GM12878 (cell line): Measurements from ENCODE around the gene AXIN1. TPM values are rescaled to one million over a fixed set of nuclear protein-coding genes. Genes with fewer than 3 reads are reported as not detected.

Source experiments
- ATAC-seq: fragments of 200-7000 bp; cut with Tn5 transposase; 3 replicates; pipeline ENCODE4 v1.9.1; 2020; ENCODE audit warnings: mild to moderate bottlenecking, moderate library complexity
- BruUV-seq: library from RNA; stranded (reverse); fragments of 400-500 nt; replicated peaks from 2 replicates; lab custom pipeline; 2021; lab: Mats Ljungman, UMichigan
- CTCF ChIA-PET: fragments of 300-600 bp; sonication (Branson Sonifier 250); formaldehyde crosslinking; extraction: SDS; loops from one replicate; lab custom pipeline; 2021; ENCODE audit warnings: inconsistent platforms; lab: Yijun Ruan, JAX
- POLR2A ChIA-PET: fragments of 350-600 bp; formaldehyde crosslinking; extraction: SDS; loops from one replicate; lab custom pipeline; 2021; ENCODE audit warnings: inconsistent platforms; lab: Charles Lee
- RAD21 ChIA-PET: fragments of 300-600 bp; sonication (Branson Sonifier 250); formaldehyde crosslinking; loops from one replicate; lab custom pipeline; 2023; ENCODE audit warnings: antibody characterized with exemption; ENCODE audit not compliant: unreplicated experiment; lab: Charles Lee
- SMC1A ChIA-PET: fragments of 300-600 bp; sonication (Branson Sonifier 250); formaldehyde crosslinking; loops from one replicate; lab custom pipeline; 2023; ENCODE audit not compliant: unreplicated experiment, uncharacterized antibody; lab: Charles Lee
- DNase-seq: peaks from one replicate; pipeline ENCODE4 v3.0.0-alpha.2; 2011; ENCODE audit warnings: low read depth, low spot score
- FAIRE-seq: peaks from 3 replicates; lab custom pipeline; 2011; peaks lifted over from hg19 to GRCh38; lab: Jason Lieb, UNC
- H2AFZ ChIP-seq: 2 replicates; pipeline ENCODE4 v1.6.0; 2011; ENCODE audit warnings: low read depth, low read length, control low read depth; ENCODE audit not compliant: control insufficient read depth
- H3K27ac ChIP-seq: 2 replicates; pipeline ENCODE4 v1.5.1; 2011; ENCODE audit warnings: control low read depth; ENCODE audit not compliant: control insufficient read depth, insufficient read depth
- H3K27me3 ChIP-seq, 2 experiments: replicated peaks in 1 of 2; 2 replicates each; pipeline versions ENCODE4 v1.6.0 to v1.6.1; 2011; ENCODE audit warnings: low read length in 1 of 2; ENCODE audit not compliant: control insufficient read depth in 2 of 2, insufficient read depth in 2 of 2
- H3K36me3 ChIP-seq, 2 experiments: 2 replicates each; pipeline ENCODE4 v1.5.1; 2011; ENCODE audit warnings: low read length in 1 of 2; ENCODE audit not compliant: control insufficient read depth in 2 of 2, insufficient read depth in 2 of 2
- H3K4me1 ChIP-seq: 2 replicates; pipeline ENCODE4 v1.6.1; 2011; ENCODE audit warnings: mild to moderate bottlenecking, low read length, moderate library complexity, mixed read lengths; ENCODE audit not compliant: control insufficient read depth, insufficient read depth
- H3K4me2 ChIP-seq: 2 replicates; pipeline ENCODE4 v1.6.0; 2011; ENCODE audit warnings: control low read depth; ENCODE audit not compliant: control insufficient read depth, insufficient read depth
- H3K4me3 ChIP-seq: fragments of 200-600 bp; sonication (generic); 2 replicates; pipeline ENCODE4 v1.5.1; 2016
- H3K79me2 ChIP-seq: 2 replicates; pipeline ENCODE4 v1.6.0; 2011; ENCODE audit warnings: low read length; ENCODE audit not compliant: control insufficient read depth, insufficient read depth
- H3K9ac ChIP-seq: 2 replicates; pipeline ENCODE4 v1.8.0; 2011; ENCODE audit warnings: low read length, control low read depth, mixed read lengths; ENCODE audit not compliant: control insufficient read depth, insufficient read depth
- H3K9me3 ChIP-seq: replicated peaks from 3 replicates; pipeline ENCODE4 v1.5.1; 2011; ENCODE audit warnings: mild to moderate bottlenecking, low read length; ENCODE audit not compliant: control insufficient read depth, insufficient read depth
- H4K20me1 ChIP-seq: 2 replicates; pipeline ENCODE4 v1.6.0; 2011; ENCODE audit not compliant: control insufficient read depth, insufficient read depth
- BRCA1 ChIP-seq: IDR thresholded peaks from 2 replicates; pipeline ENCODE4 v1.6.1; 2011; ENCODE audit warnings: low read depth, low read length, improper control_type of control experiment
- EP300 ChIP-seq, 2 experiments: fragments of 150-350 bp in 1 of 2; IDR thresholded peaks; 2 replicates each; pipeline ENCODE4 v1.6.1; 2011 to 2012; ENCODE audit warnings: low read depth in 2 of 2, low read length in 2 of 2, borderline replicate concordance in 1 of 2, improper control_type of control experiment in 1 of 2, inconsistent platforms in 1 of 2; ENCODE audit not compliant: control insufficient read depth in 1 of 2
- FOXM1 ChIP-seq: IDR thresholded peaks from 2 replicates; pipeline ENCODE4 v1.6.1; 2012; ENCODE audit warnings: low read depth, mild to moderate bottlenecking, inconsistent platforms, low read length, moderate library complexity
- HCFC1 ChIP-seq: fragments of 150-350 bp; IDR thresholded peaks from 2 replicates; pipeline ENCODE4 v1.6.1; 2014; ENCODE audit warnings: low read length
- IRF3 ChIP-seq: fragments of 450-650 bp; IDR thresholded peaks from 2 replicates; pipeline ENCODE4 v1.6.1; 2014; ENCODE audit warnings: mild to moderate bottlenecking
- KAT2A ChIP-seq: conservative IDR thresholded peaks from 2 replicates; pipeline ENCODE4 v1.6.1; 2011; ENCODE audit warnings: low read depth, low read length; ENCODE audit not compliant: control insufficient read depth
- RAD21 ChIP-seq: IDR thresholded peaks from 2 replicates; pipeline ENCODE4 v1.6.1; 2011; ENCODE audit warnings: mild to moderate bottlenecking, low read depth, low read length, moderate library complexity; ENCODE audit not compliant: insufficient read depth
- SMAD5 ChIP-seq: IDR thresholded peaks from 2 replicates; pipeline ENCODE4 v1.6.1; 2016; ENCODE audit warnings: antibody characterized with exemption, low read depth
- TAF1 ChIP-seq: IDR thresholded peaks from 2 replicates; pipeline ENCODE4 v1.6.1; 2011; ENCODE audit warnings: mild to moderate bottlenecking, low read depth, low read length, borderline replicate concordance
- ZNF207 ChIP-seq: fragments of 450-650 bp; IDR thresholded peaks from 2 replicates; pipeline ENCODE4 v1.6.1; 2014; ENCODE audit warnings: antibody characterized with exemption, mild to moderate bottlenecking, borderline replicate concordance
- ZSCAN29 ChIP-seq: fragments of 450-650 bp; IDR thresholded peaks from 2 replicates; pipeline ENCODE4 v1.6.1; 2017; ENCODE audit warnings: mild to moderate bottlenecking, moderate library complexity
- ZZZ3 ChIP-seq: IDR thresholded peaks from 2 replicates; pipeline ENCODE4 v1.6.1; 2011; ENCODE audit warnings: low read depth; ENCODE audit not compliant: control insufficient read depth, insufficient read length
- WGBS: methylation state at CpG from one replicate; pipeline ENCODE4 v1.1.6; 2016; ENCODE audit warnings: low lambda C conversion rate; ENCODE audit not compliant: insufficient replicate concordance, insufficient coverage; ENCODE audit errors: missing lambda C conversion rate; 5-methylcytosine and 5-hydroxymethylcytosine counted together
- in situ Hi-C: fragments of 300-500 bp; cut with MboI; formaldehyde crosslinking; loops from 9 replicates; pipeline ENCODE4 v1.14.3; 2018; ENCODE audit warnings: mixed read lengths
- intact Hi-C: fragments of 100-400 bp; cut with micrococcal nuclease; formaldehyde crosslinking; loops from one replicate; pipeline ENCODE4 v1.14.2; 2022; ENCODE audit not compliant: unreplicated experiment
- polyA plus RNA-seq, 11 experiments: library from polyadenylated mRNA; depleted of rRNA in 4 of 11; unstranded in 6 of 11; stranded (reverse) in 5 of 11; fragments of >200 nt; fragmentation: Nextera tagmentation in 4 of 11; fragmentation: Illumina TruSeq in 1 of 11; extraction: Ambion mirVana in 4 of 11; extraction: Trizol in 1 of 11; gene quantifications; 1 replicate in 1 of 11; 2 replicates in 10 of 11; pipeline versions ENCODE4 v1.2.1 to v1.2.3, GENCODE V29; 2011 to 2016; ENCODE audit warnings: inconsistent platforms in 2 of 11, missing spikeins in 2 of 11, low read depth in 1 of 11
- total RNA-seq, 4 experiments: library from RNA; depleted of rRNA in 3 of 4; stranded (reverse); fragments of >200 nt in 3 of 4; fragmentation: Illumina TruSeq in 1 of 4; extraction: Trizol in 1 of 4; gene quantifications; 2 replicates each; pipeline versions ENCODE4 v1.2.1 to v1.2.3, GENCODE V29; 2013 to 2021
- TF ChIP-seq, protein P1 (sequence below): fragments of 450-650 bp; IDR thresholded peaks from 2 replicates; pipeline ENCODE4 v1.6.1; 2017; ENCODE audit warnings: borderline replicate concordance
- TF ChIP-seq, protein P2 (sequence below): fragments of 450-650 bp; IDR thresholded peaks from 2 replicates; pipeline ENCODE4 v1.6.1; 2018; ENCODE audit warnings: borderline replicate concordance, mild to moderate bottlenecking; ENCODE audit not compliant: partially characterized antibody
- TF ChIP-seq, protein P3 (sequence below): fragments of 450-650 bp; formaldehyde crosslinking; IDR thresholded peaks from 2 replicates; pipeline ENCODE4 v1.4.0; 2020; ENCODE audit warnings: mild to moderate bottlenecking, moderate library complexity

The AXIN1 gene
- total and polyA plus RNA-seq, 10 of the 15 experiments (the other 5 are each of a cell fraction or from before 2014, with no cell fraction given): 0.26 to 27.1 (median 7.7) TPM

GRCh38 chr16:259814-260253, 92.7 kb downstream of the AXIN1 start (continued):
- TF ChIP-seq, protein P1, sequence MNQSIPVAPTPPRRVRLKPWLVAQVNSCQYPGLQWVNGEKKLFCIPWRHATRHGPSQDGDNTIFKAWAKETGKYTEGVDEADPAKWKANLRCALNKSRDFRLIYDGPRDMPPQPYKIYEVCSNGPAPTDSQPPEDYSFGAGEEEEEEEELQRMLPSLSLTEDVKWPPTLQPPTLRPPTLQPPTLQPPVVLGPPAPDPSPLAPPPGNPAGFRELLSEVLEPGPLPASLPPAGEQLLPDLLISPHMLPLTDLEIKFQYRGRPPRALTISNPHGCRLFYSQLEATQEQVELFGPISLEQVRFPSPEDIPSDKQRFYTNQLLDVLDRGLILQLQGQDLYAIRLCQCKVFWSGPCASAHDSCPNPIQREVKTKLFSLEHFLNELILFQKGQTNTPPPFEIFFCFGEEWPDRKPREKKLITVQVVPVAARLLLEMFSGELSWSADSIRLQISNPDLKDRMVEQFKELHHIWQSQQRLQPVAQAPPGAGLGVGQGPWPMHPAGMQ: no peak
- TF ChIP-seq BRCA1 (no peak), IRF3 (no peak), ZZZ3 (no peak)
- TF ChIP-seq, all 136 proteins: peak for 0

DNA sequence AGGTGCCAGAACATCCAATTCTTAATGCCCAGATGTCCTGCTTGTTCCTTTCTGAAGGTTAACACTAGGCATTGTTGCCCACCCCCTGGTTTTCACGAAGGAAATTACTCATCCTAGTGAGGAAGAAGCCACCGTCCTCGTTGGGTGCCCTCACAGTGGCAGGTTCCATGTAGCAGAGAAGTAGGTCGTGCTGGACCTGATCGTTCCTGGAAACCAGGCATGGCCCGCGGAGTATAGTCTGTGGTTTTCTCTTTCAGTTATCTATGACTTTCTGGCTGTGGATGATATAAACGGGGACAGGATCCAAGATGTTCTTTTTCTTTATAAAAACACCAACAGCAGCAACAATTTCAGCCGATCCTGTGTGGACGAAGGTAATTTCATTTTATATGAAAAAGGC, 93.3 kb downstream of the AXIN1 start:
- Histone ChIP-seq H3K9ac (no peak overlapping the region), H4K20me1 (no peaks in the 10 kb centered on the region), H3K27me3 (no peaks in the 10 kb centered on the region), H3K4me1 (no peaks in the 10 kb centered on the region), H3K4me3 (no peak overlapping the region), H3K36me3 (peaks cover 0 to 4% of the 10 kb centered on the region in 2 experiments; a peak in 1 of 4 replicates), H3K79me2 (no peaks in the 10 kb centered on the region), H2AFZ (no peak overlapping the region), H3K4me2 (no peak overlapping the region), H3K27ac (no peak overlapping the region), H3K9me3 (no peaks in the 10 kb centered on the region)
- intact Hi-C loops (no loop called here), in situ Hi-C loops (no loop called here)
- FAIRE-seq: no peak
- 72% methylated on average over 10 of the region's 10 CpGs for WGBS
- BruUV-seq: no TSS peak
- ChIA-PET CTCF (no interaction called here), RAD21 (no interaction called here), POLR2A (no interaction called here), SMC1A (no interaction called here)
- ATAC-seq: no peak
- no peak for DNase-seq
- TF ChIP-seq ZSCAN29: no peak
- no peak for TF ChIP-seq ZNF207
- TF ChIP-seq EP300 (IDR thresholded peaks at IDR 0.05; ENCODE audit: borderline replicate concordance in 1 of 2, control insufficient read depth in 1 of 2, low read depth in 2 of 2, low read length in 2 of 2): no peak
- TF ChIP-seq KAT2A: no peak
- no peak for TF ChIP-seq RAD21
- no peak for TF ChIP-seq TAF1
- TF ChIP-seq, protein P2, sequence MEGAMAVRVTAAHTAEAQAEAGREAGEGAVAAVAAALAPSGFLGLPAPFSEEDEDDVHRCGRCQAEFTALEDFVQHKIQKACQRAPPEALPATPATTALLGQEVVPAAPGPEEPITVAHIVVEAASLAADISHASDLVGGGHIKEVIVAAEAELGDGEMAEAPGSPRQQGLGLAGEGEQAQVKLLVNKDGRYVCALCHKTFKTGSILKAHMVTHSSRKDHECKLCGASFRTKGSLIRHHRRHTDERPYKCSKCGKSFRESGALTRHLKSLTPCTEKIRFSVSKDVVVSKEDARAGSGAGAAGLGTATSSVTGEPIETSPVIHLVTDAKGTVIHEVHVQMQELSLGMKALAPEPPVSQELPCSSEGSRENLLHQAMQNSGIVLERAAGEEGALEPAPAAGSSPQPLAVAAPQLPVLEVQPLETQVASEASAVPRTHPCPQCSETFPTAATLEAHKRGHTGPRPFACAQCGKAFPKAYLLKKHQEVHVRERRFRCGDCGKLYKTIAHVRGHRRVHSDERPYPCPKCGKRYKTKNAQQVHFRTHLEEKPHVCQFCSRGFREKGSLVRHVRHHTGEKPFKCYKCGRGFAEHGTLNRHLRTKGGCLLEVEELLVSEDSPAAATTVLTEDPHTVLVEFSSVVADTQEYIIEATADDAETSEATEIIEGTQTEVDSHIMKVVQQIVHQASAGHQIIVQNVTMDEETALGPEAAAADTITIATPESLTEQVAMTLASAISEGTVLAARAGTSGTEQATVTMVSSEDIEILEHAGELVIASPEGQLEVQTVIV: no peak
- TF ChIP-seq HCFC1: no peak
- no peak for TF ChIP-seq SMAD5
- no peak for TF ChIP-seq FOXM1
- TF ChIP-seq, protein P3, sequence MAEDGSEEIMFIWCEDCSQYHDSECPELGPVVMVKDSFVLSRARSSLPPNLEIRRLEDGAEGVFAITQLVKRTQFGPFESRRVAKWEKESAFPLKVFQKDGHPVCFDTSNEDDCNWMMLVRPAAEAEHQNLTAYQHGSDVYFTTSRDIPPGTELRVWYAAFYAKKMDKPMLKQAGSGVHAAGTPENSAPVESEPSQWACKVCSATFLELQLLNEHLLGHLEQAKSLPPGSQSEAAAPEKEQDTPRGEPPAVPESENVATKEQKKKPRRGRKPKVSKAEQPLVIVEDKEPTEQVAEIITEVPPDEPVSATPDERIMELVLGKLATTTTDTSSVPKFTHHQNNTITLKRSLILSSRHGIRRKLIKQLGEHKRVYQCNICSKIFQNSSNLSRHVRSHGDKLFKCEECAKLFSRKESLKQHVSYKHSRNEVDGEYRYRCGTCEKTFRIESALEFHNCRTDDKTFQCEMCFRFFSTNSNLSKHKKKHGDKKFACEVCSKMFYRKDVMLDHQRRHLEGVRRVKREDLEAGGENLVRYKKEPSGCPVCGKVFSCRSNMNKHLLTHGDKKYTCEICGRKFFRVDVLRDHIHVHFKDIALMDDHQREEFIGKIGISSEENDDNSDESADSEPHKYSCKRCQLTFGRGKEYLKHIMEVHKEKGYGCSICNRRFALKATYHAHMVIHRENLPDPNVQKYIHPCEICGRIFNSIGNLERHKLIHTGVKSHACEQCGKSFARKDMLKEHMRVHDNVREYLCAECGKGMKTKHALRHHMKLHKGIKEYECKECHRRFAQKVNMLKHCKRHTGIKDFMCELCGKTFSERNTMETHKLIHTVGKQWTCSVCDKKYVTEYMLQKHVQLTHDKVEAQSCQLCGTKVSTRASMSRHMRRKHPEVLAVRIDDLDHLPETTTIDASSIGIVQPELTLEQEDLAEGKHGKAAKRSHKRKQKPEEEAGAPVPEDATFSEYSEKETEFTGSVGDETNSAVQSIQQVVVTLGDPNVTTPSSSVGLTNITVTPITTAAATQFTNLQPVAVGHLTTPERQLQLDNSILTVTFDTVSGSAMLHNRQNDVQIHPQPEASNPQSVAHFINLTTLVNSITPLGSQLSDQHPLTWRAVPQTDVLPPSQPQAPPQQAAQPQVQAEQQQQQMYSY (CRISPR knock-in tag): no peak
